Panc1 (cell line): ENCODE measurements around the gene TEX261.

Experiments
- POLR2AphosphoS5 ChIP-seq: IDR thresholded peaks from 2 replicates; pipeline ENCODE4 v1.6.1; 2012; ENCODE audit warnings: mild to moderate bottlenecking, low read depth, low read length, moderate library complexity
- SIN3A ChIP-seq: IDR thresholded peaks from 2 replicates; pipeline ENCODE4 v1.6.1; 2012; ENCODE audit warnings: low read depth, mild to moderate bottlenecking, low read length, moderate library complexity, borderline replicate concordance; ENCODE audit not compliant: insufficient read depth
- TCF7L2 ChIP-seq: IDR thresholded peaks from 2 replicates; pipeline ENCODE4 v1.6.1; 2011; ENCODE audit warnings: mild to moderate bottlenecking, low read depth, low read length, inconsistent platforms
- TF ChIP-seq, protein P1 (sequence below): fragments of 450-650 bp; IDR thresholded peaks from 2 replicates; pipeline ENCODE4 v1.5.1; 2017; ENCODE audit warnings: mild to moderate bottlenecking
- TF ChIP-seq, protein P2 (sequence below), 2 experiments: IDR thresholded peaks; 2 replicates each; pipeline ENCODE4 v1.6.1; 2011 to 2012; ENCODE audit warnings: low read depth in 2 of 2, control low read depth in 1 of 2, low read length in 1 of 2, mild to moderate bottlenecking in 1 of 2, moderate library complexity in 1 of 2; ENCODE audit not compliant: insufficient read depth in 1 of 2

DNA sequence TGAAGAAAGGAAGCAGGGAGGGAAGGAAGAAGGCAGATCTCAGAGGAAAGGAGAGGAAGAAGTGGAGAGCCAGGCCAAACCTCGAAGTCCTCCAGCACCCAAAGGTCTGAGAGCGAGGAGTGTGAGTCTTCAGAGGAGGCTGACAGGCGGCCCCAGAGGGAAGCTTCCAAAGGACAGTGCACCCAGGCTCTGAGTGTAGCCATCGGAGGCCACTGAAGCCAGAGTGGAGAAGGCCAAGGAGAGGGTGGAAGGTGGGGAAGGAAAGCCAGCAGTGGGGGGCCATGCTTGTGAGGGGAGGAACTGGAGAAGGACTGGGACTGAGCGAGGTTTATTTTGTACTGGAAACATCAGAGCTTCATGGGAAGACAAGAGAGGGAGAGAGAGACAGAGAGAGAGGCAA lies 53.0 kb downstream of the TEX261 start:
- TF ChIP-seq POLR2AphosphoS5 (no peak), SIN3A (no peak), TCF7L2 (no peak)
- TF ChIP-seq, protein P1, sequence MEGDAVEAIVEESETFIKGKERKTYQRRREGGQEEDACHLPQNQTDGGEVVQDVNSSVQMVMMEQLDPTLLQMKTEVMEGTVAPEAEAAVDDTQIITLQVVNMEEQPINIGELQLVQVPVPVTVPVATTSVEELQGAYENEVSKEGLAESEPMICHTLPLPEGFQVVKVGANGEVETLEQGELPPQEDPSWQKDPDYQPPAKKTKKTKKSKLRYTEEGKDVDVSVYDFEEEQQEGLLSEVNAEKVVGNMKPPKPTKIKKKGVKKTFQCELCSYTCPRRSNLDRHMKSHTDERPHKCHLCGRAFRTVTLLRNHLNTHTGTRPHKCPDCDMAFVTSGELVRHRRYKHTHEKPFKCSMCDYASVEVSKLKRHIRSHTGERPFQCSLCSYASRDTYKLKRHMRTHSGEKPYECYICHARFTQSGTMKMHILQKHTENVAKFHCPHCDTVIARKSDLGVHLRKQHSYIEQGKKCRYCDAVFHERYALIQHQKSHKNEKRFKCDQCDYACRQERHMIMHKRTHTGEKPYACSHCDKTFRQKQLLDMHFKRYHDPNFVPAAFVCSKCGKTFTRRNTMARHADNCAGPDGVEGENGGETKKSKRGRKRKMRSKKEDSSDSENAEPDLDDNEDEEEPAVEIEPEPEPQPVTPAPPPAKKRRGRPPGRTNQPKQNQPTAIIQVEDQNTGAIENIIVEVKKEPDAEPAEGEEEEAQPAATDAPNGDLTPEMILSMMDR: no peak
- TF ChIP-seq, protein P2, sequence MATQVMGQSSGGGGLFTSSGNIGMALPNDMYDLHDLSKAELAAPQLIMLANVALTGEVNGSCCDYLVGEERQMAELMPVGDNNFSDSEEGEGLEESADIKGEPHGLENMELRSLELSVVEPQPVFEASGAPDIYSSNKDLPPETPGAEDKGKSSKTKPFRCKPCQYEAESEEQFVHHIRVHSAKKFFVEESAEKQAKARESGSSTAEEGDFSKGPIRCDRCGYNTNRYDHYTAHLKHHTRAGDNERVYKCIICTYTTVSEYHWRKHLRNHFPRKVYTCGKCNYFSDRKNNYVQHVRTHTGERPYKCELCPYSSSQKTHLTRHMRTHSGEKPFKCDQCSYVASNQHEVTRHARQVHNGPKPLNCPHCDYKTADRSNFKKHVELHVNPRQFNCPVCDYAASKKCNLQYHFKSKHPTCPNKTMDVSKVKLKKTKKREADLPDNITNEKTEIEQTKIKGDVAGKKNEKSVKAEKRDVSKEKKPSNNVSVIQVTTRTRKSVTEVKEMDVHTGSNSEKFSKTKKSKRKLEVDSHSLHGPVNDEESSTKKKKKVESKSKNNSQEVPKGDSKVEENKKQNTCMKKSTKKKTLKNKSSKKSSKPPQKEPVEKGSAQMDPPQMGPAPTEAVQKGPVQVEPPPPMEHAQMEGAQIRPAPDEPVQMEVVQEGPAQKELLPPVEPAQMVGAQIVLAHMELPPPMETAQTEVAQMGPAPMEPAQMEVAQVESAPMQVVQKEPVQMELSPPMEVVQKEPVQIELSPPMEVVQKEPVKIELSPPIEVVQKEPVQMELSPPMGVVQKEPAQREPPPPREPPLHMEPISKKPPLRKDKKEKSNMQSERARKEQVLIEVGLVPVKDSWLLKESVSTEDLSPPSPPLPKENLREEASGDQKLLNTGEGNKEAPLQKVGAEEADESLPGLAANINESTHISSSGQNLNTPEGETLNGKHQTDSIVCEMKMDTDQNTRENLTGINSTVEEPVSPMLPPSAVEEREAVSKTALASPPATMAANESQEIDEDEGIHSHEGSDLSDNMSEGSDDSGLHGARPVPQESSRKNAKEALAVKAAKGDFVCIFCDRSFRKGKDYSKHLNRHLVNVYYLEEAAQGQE (IDR thresholded peaks at IDR 0.05; ENCODE audit: insufficient read depth in 1 of 2, low read depth in 2 of 2, low read length in 1 of 2): no peak
